SK-N-SH (cell line): ENCODE measurements around the gene MTUS2. TPM values are rescaled to one million over a fixed set of nuclear protein-coding genes. Genes with fewer than 3 reads are reported as not detected.

Experiments used
- CTCF ChIA-PET: fragments of 300-600, 350-600 bp; formaldehyde crosslinking; extraction: SDS; loops from one replicate; lab custom pipeline; 2021; lab: Yijun Ruan, JAX
- POLR2A ChIA-PET: fragments of 350-600 bp; sonication (Branson Sonifier 250); formaldehyde crosslinking; extraction: SDS; loops from one replicate; lab custom pipeline; 2020; ENCODE audit warnings: antibody characterized with exemption, inconsistent platforms; lab: Yijun Ruan, JAX
- DNase-seq: peaks from one replicate; pipeline ENCODE4 v3.0.0; 2012
- H2AFZ ChIP-seq: fragments of 200-600 bp; sonication (generic); 2 replicates; pipeline ENCODE4 v1.8.1; 2016; ENCODE audit warnings: antibody characterized with exemption, mild to moderate bottlenecking, low read depth
- H3F3A ChIP-seq: fragments of 200-600 bp; sonication (generic); replicated peaks from 2 replicates; pipeline ENCODE3; 2016; ENCODE audit warnings: antibody characterized with exemption, mild to moderate bottlenecking; ENCODE audit not compliant: insufficient read depth
- H3K27ac ChIP-seq, 2 experiments: fragments of 200-500 bp in 1 of 2; fragments of 200-600 bp in 1 of 2; sonication (Bioruptor generic) in 1 of 2; sonication (generic), shearing (Covaris generic) in 1 of 2; 2 replicates each; pipeline versions ENCODE4 v1.5.1 to v1.6.1; 2014 to 2016; ENCODE audit warnings: low read depth in 2 of 2, inconsistent platforms in 1 of 2, low read length in 1 of 2, mild to moderate bottlenecking in 1 of 2, mixed read lengths in 1 of 2
- H3K27me3 ChIP-seq: fragments of 200-600 bp; sonication (generic), shearing (Covaris generic); 2 replicates; pipeline ENCODE4 v1.6.1; 2016; ENCODE audit warnings: mixed run types; ENCODE audit not compliant: insufficient read depth
- H3K36me3 ChIP-seq, 2 experiments: fragments of 200-500 bp in 1 of 2; fragments of 200-600 bp in 1 of 2; sonication (Bioruptor generic) in 1 of 2; sonication (generic) in 1 of 2; replicated peaks in 1 of 2; 2 replicates each; pipeline versions ENCODE3 to v1.5.1; 2014 to 2016; ENCODE audit warnings: low read length in 1 of 2, mild to moderate bottlenecking in 1 of 2; ENCODE audit not compliant: insufficient read depth in 2 of 2, control insufficient read depth in 1 of 2
- H3K4me1 ChIP-seq, 2 experiments: fragments of 200-500 bp in 1 of 2; fragments of 200-600 bp in 1 of 2; sonication (Bioruptor generic) in 1 of 2; sonication (generic), shearing (Covaris generic) in 1 of 2; 2 replicates each; pipeline versions ENCODE4 v1.5.1 to v1.6.1; 2014 to 2016; ENCODE audit warnings: low read depth in 1 of 2, low read length in 1 of 2, mixed run types in 1 of 2; ENCODE audit not compliant: insufficient read depth in 2 of 2, control insufficient read depth in 1 of 2
- H3K4me2 ChIP-seq: fragments of 200-600 bp; sonication (generic), shearing (Covaris generic); 2 replicates; pipeline ENCODE4 v1.6.1; 2017; ENCODE audit warnings: mixed run types
- H3K4me3 ChIP-seq, 2 experiments: fragments of 200-500 bp in 1 of 2; fragments of 200-600 bp in 1 of 2; sonication (Bioruptor generic) in 1 of 2; sonication (generic), shearing (Covaris generic) in 1 of 2; 2 replicates each; pipeline versions ENCODE4 v1.5.1 to v1.8.1; 2014 to 2016; ENCODE audit warnings: low read depth in 2 of 2, inconsistent platforms in 1 of 2, low read length in 1 of 2, mild to moderate bottlenecking in 1 of 2, mixed read lengths in 1 of 2, moderate library complexity in 1 of 2
- H3K79me2 ChIP-seq: fragments of 200-600 bp; sonication (generic); 2 replicates; pipeline ENCODE4 v1.8.1; 2017; ENCODE audit warnings: mild to moderate bottlenecking; ENCODE audit not compliant: insufficient read depth
- H3K9ac ChIP-seq: fragments of 200-600 bp; sonication (generic); 2 replicates; pipeline ENCODE4 v1.6.1; 2017; ENCODE audit warnings: mixed run types
- H3K9me2 ChIP-seq: fragments of 200-600 bp; sonication (generic); 2 replicates; pipeline ENCODE4 v1.6.1; 2017; ENCODE audit warnings: mixed run types
- H3K9me3 ChIP-seq: fragments of 200-600 bp; sonication (generic); 2 replicates; pipeline ENCODE4 v1.6.1; 2017; ENCODE audit warnings: mixed run types, mild to moderate bottlenecking, moderate library complexity
- H4K20me1 ChIP-seq: fragments of 200-600 bp; sonication (generic); 2 replicates; pipeline ENCODE4 v1.6.1; 2017; ENCODE audit warnings: mild to moderate bottlenecking, mixed run types; ENCODE audit not compliant: insufficient read depth
- CHD2 ChIP-seq: fragments of 150-350 bp; IDR thresholded peaks from 2 replicates; pipeline ENCODE4 v1.6.1; 2018; ENCODE audit warnings: low read length; ENCODE audit not compliant: partially characterized antibody
- FOXJ3 ChIP-seq: sonication (generic); formaldehyde crosslinking; IDR thresholded peaks from 2 replicates; pipeline ENCODE4 v1.5.1; 2020; ENCODE audit warnings: mild to moderate bottlenecking, missing genetic modification reagents
- GATA2 ChIP-seq: sonication (generic); formaldehyde crosslinking; IDR thresholded peaks from 2 replicates; pipeline ENCODE4 v1.5.0; 2020; ENCODE audit warnings: mild to moderate bottlenecking, missing genetic modification reagents
- JUND ChIP-seq: IDR thresholded peaks from 2 replicates; pipeline ENCODE4 v1.4.0; 2012
- NRF1 ChIP-seq: IDR thresholded peaks from 2 replicates; pipeline ENCODE4 v1.6.1; 2012; ENCODE audit warnings: low read depth, mild to moderate bottlenecking, low read length
- PBX3 ChIP-seq: IDR thresholded peaks from 2 replicates; pipeline ENCODE4; 2012
- RAD21 ChIP-seq: IDR thresholded peaks from 2 replicates; pipeline ENCODE4 v1.6.1; 2012; ENCODE audit warnings: mild to moderate bottlenecking, low read length
- RCOR1 ChIP-seq: fragments of 150-350 bp; IDR thresholded peaks from 2 replicates; pipeline ENCODE4 v1.6.1; 2017; ENCODE audit warnings: antibody characterized with exemption, low read length
- SIN3A ChIP-seq: IDR thresholded peaks from 2 replicates; pipeline ENCODE4 v1.6.1; 2012; ENCODE audit warnings: low read depth, mild to moderate bottlenecking, low read length, moderate library complexity, borderline replicate concordance
- TAF1 ChIP-seq: IDR thresholded peaks from 2 replicates; pipeline ENCODE4 v1.6.1; 2012; ENCODE audit warnings: low read depth, mild to moderate bottlenecking, low read length, moderate library complexity, borderline replicate concordance
- TEAD4 ChIP-seq: IDR thresholded peaks from 2 replicates; pipeline ENCODE4 v1.4.0; 2012; ENCODE audit warnings: mild to moderate bottlenecking, borderline replicate concordance; ENCODE audit not compliant: insufficient read depth
- USF1 ChIP-seq: IDR thresholded peaks from 2 replicates; pipeline ENCODE4 v1.4.0; 2012; ENCODE audit warnings: low read depth, borderline replicate concordance
- WGBS: methylation state at CpG from one replicate; pipeline ENCODE4 v1.1.6; 2017; ENCODE audit warnings: low lambda C conversion rate; 5-methylcytosine and 5-hydroxymethylcytosine counted together
- polyA plus RNA-seq, 3 experiments: library from polyadenylated mRNA; depleted of rRNA; stranded (reverse); fragments of >200 nt; gene quantifications; 2 replicates each; pipeline ENCODE4 v1.2.3, GENCODE V29; 2012

Gene MTUS2
- polyA plus RNA-seq, 1 of the 3 experiments (the other 2 are of a cell fraction), result 1.7 TPM

GRCh38 chr13:29476046-29476445 is 655.9 kb downstream of the MTUS2 start:
- Histone ChIP-seq H3K9me3 (no peaks in the 10 kb centered on the region), H3K4me1 (no peaks in the 10 kb centered on the region; a peak in 1 of 4 replicates), H4K20me1 (no peaks in the 10 kb centered on the region), H3K27ac (no peak overlapping the region), H3K9me2 (no peaks in the 10 kb centered on the region), H3K9ac (no peak overlapping the region), H2AFZ (no peak overlapping the region), H3K27me3 (no peaks in the 10 kb centered on the region), H3K79me2 (no peaks in the 10 kb centered on the region), H3K4me3 (no peak overlapping the region), H3K36me3 (no peaks in the 10 kb centered on the region), H3K4me2 (no peak overlapping the region), H3F3A (no peaks in the 10 kb centered on the region)
- WGBS, result 65% methylated on average over 3 of the region's 3 CpGs
- ChIA-PET CTCF (no interaction called here), POLR2A (no interaction called here)
- TF ChIP-seq SIN3A, result no peak
- TF ChIP-seq NRF1, result no peak
- DNase-seq, result no peak

GRCh38 chr13:29479716-29480492 is 659.8 kb downstream of the MTUS2 start:
- Histone ChIP-seq H3K4me1 (peaks cover 0 to 25% of the 10 kb centered on the region in 2 experiments; a peak in 2 of 4 replicates), H3K9ac (no peak overlapping the region), H3F3A (no peaks in the 10 kb centered on the region), H3K4me2 (no peak overlapping the region), H3K27ac (no peak overlapping the region), H2AFZ (no peak overlapping the region), H3K4me3 (no peak overlapping the region), H3K36me3 (no peaks in the 10 kb centered on the region), H4K20me1 (no peaks in the 10 kb centered on the region), H3K79me2 (no peaks in the 10 kb centered on the region), H3K9me2 (no peaks in the 10 kb centered on the region), H3K27me3 (no peaks in the 10 kb centered on the region), H3K9me3 (no peaks in the 10 kb centered on the region)
- TF ChIP-seq TEAD4 (no peak), CHD2 (no peak), JUND (no peak), PBX3 (no peak), GATA2 (no peak), FOXJ3 (CRISPR knock-in tag) (no peak), RCOR1 (no peak), TAF1 (no peak), RAD21 (no peak), USF1 (no peak)
- POLR2A ChIA-PET, result no interaction called here
- no peak for DNase-seq
- WGBS, result 81% methylated on average over 25 of the region's 25 CpGs
- CTCF ChIA-PET, result interaction anchor here (0.5 to 1.7 kb wide), 7 partner anchors 12 to 664 kb away, joined by 3 to 4 read pairs (median 3); no protein-coding TSS in a partner anchor
